Keratinocyte (primary cell): Measurements from ENCODE around the gene CNGA2. TPM values are rescaled to one million over a fixed set of nuclear protein-coding genes. Genes with fewer than 3 reads are reported as not detected.

Experiments
- DNase-seq: peaks from one replicate; pipeline ENCODE4 v3.0.0-alpha.2; 2011; ENCODE audit warnings: low read depth, missing footprints, low spot score
- FAIRE-seq: peaks from 2 replicates; lab custom pipeline; 2011; peaks lifted over from hg19 to GRCh38; lab: Jason Lieb, UNC
- H2AFZ ChIP-seq: 2 replicates; pipeline ENCODE4 v1.6.0; 2012; ENCODE audit warnings: low read length, control low read depth, inconsistent platforms; ENCODE audit not compliant: control insufficient read depth
- H3K27ac ChIP-seq: 2 replicates; pipeline ENCODE4 v1.5.1; 2011; ENCODE audit warnings: low read length; ENCODE audit not compliant: control insufficient read depth, insufficient read depth
- H3K27me3 ChIP-seq: 3 replicates; pipeline ENCODE4 v1.6.0; 2011; ENCODE audit warnings: low read length; ENCODE audit not compliant: control insufficient read depth, insufficient read depth; ENCODE audit errors: extremely low read depth
- H3K36me3 ChIP-seq, 2 experiments: 2 replicates in 1 of 2; 3 replicates in 1 of 2; pipeline ENCODE4 v1.5.1; 2011; ENCODE audit warnings: low read length in 2 of 2, mild to moderate bottlenecking in 1 of 2; ENCODE audit not compliant: control insufficient read depth in 2 of 2, insufficient read depth in 2 of 2; ENCODE audit errors: extremely low read depth in 1 of 2
- H3K4me1 ChIP-seq: 3 replicates; pipeline ENCODE4 v1.5.1; 2011; ENCODE audit warnings: low read length; ENCODE audit not compliant: control insufficient read depth, insufficient read depth; ENCODE audit errors: extremely low read depth
- H3K4me2 ChIP-seq: 3 replicates; pipeline ENCODE4 v1.6.0; 2011; ENCODE audit warnings: low read depth, low read length; ENCODE audit not compliant: control insufficient read depth, insufficient read depth; ENCODE audit errors: extremely low read depth
- H3K4me3 ChIP-seq, 3 experiments: fragments of 200-600 bp in 1 of 3; sonication (generic) in 1 of 3; 2 replicates in 2 of 3; 3 replicates in 1 of 3; pipeline ENCODE4 v1.5.1; 2011 to 2016; ENCODE audit warnings: low read length in 3 of 3, mild to moderate bottlenecking in 3 of 3, control low read depth in 2 of 3, inconsistent platforms in 1 of 3, low read depth in 1 of 3, mixed read lengths in 1 of 3, mixed run types in 1 of 3, moderate library complexity in 1 of 3; ENCODE audit not compliant: control insufficient read depth in 2 of 3, insufficient read depth in 2 of 3; ENCODE audit errors: extremely low read depth in 1 of 3
- H3K79me2 ChIP-seq: 2 replicates; pipeline ENCODE4 v1.6.0; 2012; ENCODE audit warnings: low read length; ENCODE audit not compliant: control insufficient read depth, insufficient read depth
- H3K9ac ChIP-seq: 3 replicates; pipeline ENCODE4 v1.6.0; 2011; ENCODE audit warnings: low read length; ENCODE audit not compliant: control insufficient read depth, insufficient read depth; ENCODE audit errors: extremely low read depth
- H3K9me1 ChIP-seq: 3 replicates; pipeline ENCODE4 v1.6.0; 2011; ENCODE audit warnings: low read length; ENCODE audit not compliant: control insufficient read depth, insufficient read depth; ENCODE audit errors: extremely low read depth
- H3K9me3 ChIP-seq: 2 replicates; pipeline ENCODE4 v1.5.1; 2012; ENCODE audit warnings: low read depth, low read length; ENCODE audit not compliant: control insufficient read depth
- H4K20me1 ChIP-seq: 3 replicates; pipeline ENCODE4 v1.6.0; 2011; ENCODE audit warnings: low read length; ENCODE audit not compliant: control insufficient read depth, insufficient read depth; ENCODE audit errors: extremely low read depth
- EZH2 ChIP-seq: IDR thresholded peaks from one replicate; pipeline ENCODE4 v1.6.1; 2012; ENCODE audit warnings: inconsistent platforms, mild to moderate bottlenecking, low read length, moderate library complexity
- dilution Hi-C: fragments of 300-500 bp; cut with MboI; formaldehyde crosslinking; loops from one replicate; pipeline ENCODE4 v1.7.0; 2020; ENCODE audit warnings: low sequenced_read_pairs; ENCODE audit not compliant: extremely low pct_ligation_motif_present
- polyA plus RNA-seq, 5 experiments: library from polyadenylated mRNA; depleted of rRNA in 3 of 5; stranded (reverse) in 3 of 5; stranded (forward) in 1 of 5; unstranded in 1 of 5; fragments of >200 nt; gene quantifications; 1 replicate in 1 of 5; 2 replicates in 3 of 5; 3 replicates in 1 of 5; pipeline versions ENCODE4 v1.2.1 to v1.2.3, GENCODE V29; 2011 to 2012; ENCODE audit warnings: missing spikeins in 2 of 5, low read depth in 1 of 5, low replicate concordance in 1 of 5
- TF ChIP-seq, protein P1 (sequence below), 3 experiments: IDR thresholded peaks in 1 of 3; conservative IDR thresholded peaks in 1 of 3; optimal IDR thresholded peaks in 1 of 3; 2 replicates in 2 of 3; 3 replicates in 1 of 3; pipeline versions ENCODE3 to v1.5.1; 2011; ENCODE audit warnings: low read length in 3 of 3, mild to moderate bottlenecking in 3 of 3, moderate library complexity in 2 of 3, control low read depth in 1 of 3, inconsistent platforms in 1 of 3; ENCODE audit not compliant: insufficient read depth in 2 of 3; ENCODE audit errors: extremely low read depth in 1 of 3

The CNGA2 gene
- polyA plus RNA-seq, 1 donor (not counting 4 experiments of a cell fraction or from before 2014, with no cell fraction given): not detected

DNA sequence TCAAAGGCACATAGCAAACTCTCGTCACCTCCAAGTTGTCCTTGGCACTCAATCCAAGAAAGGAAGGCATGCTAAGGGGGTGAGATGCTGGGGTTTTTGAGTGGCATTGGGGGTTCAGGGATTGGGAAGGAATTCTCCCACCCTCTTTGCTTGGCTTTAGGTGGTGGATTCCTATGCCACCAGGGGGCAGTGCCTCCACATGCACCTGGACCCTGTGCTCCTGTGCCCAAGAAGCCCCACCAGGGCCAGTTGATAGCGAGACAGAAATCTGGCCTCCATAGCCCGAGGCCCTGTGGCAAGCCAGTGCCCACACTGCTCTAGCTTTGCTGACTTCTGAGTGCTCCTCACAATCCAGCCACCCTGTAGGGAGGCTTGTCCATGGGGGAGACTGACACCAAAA, 20.7 kb upstream of the CNGA2 start:
- Histone ChIP-seq H4K20me1 (no peaks in the 10 kb centered on the region), H3K4me2 (no peak overlapping the region), H3K27ac (no peak overlapping the region), H3K27me3 (no peaks in the 10 kb centered on the region), H2AFZ (no peak overlapping the region), H3K9me3 (no peaks in the 10 kb centered on the region), H3K36me3 (no peaks in the 10 kb centered on the region), H3K9ac (no peak overlapping the region), H3K4me1 (no peaks in the 10 kb centered on the region), H3K79me2 (no peaks in the 10 kb centered on the region), H3K9me1 (no peaks in the 10 kb centered on the region), H3K4me3 (no peak overlapping the region)
- dilution Hi-C loops: no loop called here
- DNase-seq (no peak), FAIRE-seq (no peak)
- TF ChIP-seq, protein P1, sequence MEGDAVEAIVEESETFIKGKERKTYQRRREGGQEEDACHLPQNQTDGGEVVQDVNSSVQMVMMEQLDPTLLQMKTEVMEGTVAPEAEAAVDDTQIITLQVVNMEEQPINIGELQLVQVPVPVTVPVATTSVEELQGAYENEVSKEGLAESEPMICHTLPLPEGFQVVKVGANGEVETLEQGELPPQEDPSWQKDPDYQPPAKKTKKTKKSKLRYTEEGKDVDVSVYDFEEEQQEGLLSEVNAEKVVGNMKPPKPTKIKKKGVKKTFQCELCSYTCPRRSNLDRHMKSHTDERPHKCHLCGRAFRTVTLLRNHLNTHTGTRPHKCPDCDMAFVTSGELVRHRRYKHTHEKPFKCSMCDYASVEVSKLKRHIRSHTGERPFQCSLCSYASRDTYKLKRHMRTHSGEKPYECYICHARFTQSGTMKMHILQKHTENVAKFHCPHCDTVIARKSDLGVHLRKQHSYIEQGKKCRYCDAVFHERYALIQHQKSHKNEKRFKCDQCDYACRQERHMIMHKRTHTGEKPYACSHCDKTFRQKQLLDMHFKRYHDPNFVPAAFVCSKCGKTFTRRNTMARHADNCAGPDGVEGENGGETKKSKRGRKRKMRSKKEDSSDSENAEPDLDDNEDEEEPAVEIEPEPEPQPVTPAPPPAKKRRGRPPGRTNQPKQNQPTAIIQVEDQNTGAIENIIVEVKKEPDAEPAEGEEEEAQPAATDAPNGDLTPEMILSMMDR (optimal IDR thresholded peaks at IDR 0.05 in 1 of 3, IDR thresholded peaks at IDR 0.05 in 1 of 3, conservative IDR thresholded peaks at IDR 0.05 in 1 of 3; ENCODE audit: extremely low read depth in 1 of 3, insufficient read depth in 2 of 3, low read length in 3 of 3): peak; percentile 46 to 78 (median 64)
- TF ChIP-seq EZH2: no peak

DNA sequence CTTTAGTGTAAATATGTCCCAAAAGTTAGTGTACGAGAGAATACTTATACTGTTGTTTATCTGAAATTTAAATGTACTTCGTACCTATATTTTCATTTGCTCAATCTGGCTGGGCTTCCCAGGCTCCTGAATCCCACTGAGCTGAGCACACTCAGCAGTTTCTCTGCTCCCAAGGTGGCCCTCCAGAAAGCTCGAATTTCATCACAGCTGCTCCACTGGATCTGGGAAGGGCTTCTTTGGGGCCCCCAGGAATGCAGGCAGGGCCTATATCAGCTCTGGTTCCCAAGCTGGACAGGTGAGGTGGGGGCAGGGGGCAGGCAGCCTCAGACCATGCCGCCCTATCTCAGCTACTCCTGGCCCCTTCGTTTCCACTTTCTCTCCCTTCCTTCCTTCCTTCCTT, 20.2 kb upstream of the CNGA2 start:
- no peaks in the 10 kb centered on the region for H4K20me1 ChIP-seq
- H3K36me3 ChIP-seq: no peaks in the 10 kb centered on the region
- no peaks in the 10 kb centered on the region for H3K27me3 ChIP-seq
- TF ChIP-seq, protein P1 (optimal IDR thresholded peaks at IDR 0.05 in 1 of 3, IDR thresholded peaks at IDR 0.05 in 1 of 3, conservative IDR thresholded peaks at IDR 0.05 in 1 of 3; ENCODE audit: extremely low read depth in 1 of 3, insufficient read depth in 2 of 3, low read length in 3 of 3): no peak
- TF ChIP-seq EZH2: no peak
- H3K79me2 ChIP-seq: no peaks in the 10 kb centered on the region
- dilution Hi-C loops: no loop called here
- H3K9me1 ChIP-seq: no peaks in the 10 kb centered on the region
- no peak overlapping the region for H3K27ac ChIP-seq
- no peak overlapping the region for H3K4me3 ChIP-seq
- no peak for FAIRE-seq
- no peak for DNase-seq
- H2AFZ ChIP-seq: no peak overlapping the region
- H3K9me3 ChIP-seq: no peaks in the 10 kb centered on the region
- H3K4me2 ChIP-seq: no peak overlapping the region
- H3K9ac ChIP-seq: no peak overlapping the region
- no peaks in the 10 kb centered on the region for H3K4me1 ChIP-seq
